ENCODE data around the gene WDR82. TPM values are rescaled to one million over a fixed set of nuclear protein-coding genes. Genes with fewer than 3 reads are reported as not detected.

The WDR82 gene
- polyA plus RNA-seq, 5 donors: 96.6 to 114 (median 106) TPM

- DNase-seq: no peak
Measured at GRCh38 chr3:52208556-52208955, 69.9 kb downstream of the WDR82 start.

- DNase-seq: no peak
Measured at GRCh38 chr3:52205727-52206372, 72.6 kb downstream of the WDR82 start.

Other genes with a start within 250 kb of the WDR82 start
- gene DUSP7, start 222.1 kb downstream of the WDR82 start, polyA plus RNA-seq (ENCODE audit: insufficient read depth in 1 of 5, insufficient read length in 5 of 5, low replicate concordance in 1 of 5): 10 to 100 TPM; 17.4 to 24.2 (median 22.2) TPM
- 10 to 100 TPM in 2 of 5 donors, 1 to 10 TPM in 3; 8.5 to 13.2 (median 9.8) TPM for gene POC1A, start 124.2 kb downstream of the WDR82 start, polyA plus RNA-seq (ENCODE audit: insufficient read depth in 1 of 5, insufficient read length in 5 of 5, low replicate concordance in 1 of 5)
- gene ALAS1, start 80.5 kb downstream of the WDR82 start, polyA plus RNA-seq (ENCODE audit: insufficient read depth in 1 of 5, insufficient read length in 5 of 5, low replicate concordance in 1 of 5): 10 to 100 TPM; 36.0 to 41.9 (median 39.3) TPM
- gene TLR9, start 53.0 kb downstream of the WDR82 start, polyA plus RNA-seq (ENCODE audit: insufficient read depth in 1 of 5, insufficient read length in 5 of 5, low replicate concordance in 1 of 5): under 1 TPM; 0.20 to 0.59 (median 0.31) TPM
- 10 to 100 TPM; 25.5 to 45.0 (median 31.5) TPM for gene TWF2, start 39.5 kb downstream of the WDR82 start, polyA plus RNA-seq (ENCODE audit: insufficient read depth in 1 of 5, insufficient read length in 5 of 5, low replicate concordance in 1 of 5)
- 10 to 100 TPM; 28.7 to 33.6 (median 30.5) TPM for gene PPM1M, start 32.9 kb downstream of the WDR82 start, polyA plus RNA-seq (ENCODE audit: insufficient read depth in 1 of 5, insufficient read length in 5 of 5, low replicate concordance in 1 of 5)
- gene GLYCTK, start 9.2 kb upstream of the WDR82 start, polyA plus RNA-seq (ENCODE audit: insufficient read depth in 1 of 5, insufficient read length in 5 of 5, low replicate concordance in 1 of 5): 10 to 100 TPM in 3 of 5 donors, 1 to 10 TPM in 2; 7.8 to 11.6 (median 10.2) TPM
- 10 to 100 TPM in 3 of 5 donors, 1 to 10 TPM in 2; 7.2 to 12.4 (median 11.1) TPM for gene DNAH1, start 37.7 kb upstream of the WDR82 start, polyA plus RNA-seq (ENCODE audit: insufficient read depth in 1 of 5, insufficient read length in 5 of 5, low replicate concordance in 1 of 5)
- gene BAP1, start 131.4 kb upstream of the WDR82 start, polyA plus RNA-seq (ENCODE audit: insufficient read depth in 1 of 5, insufficient read length in 5 of 5, low replicate concordance in 1 of 5): 10 to 100 TPM; 60.5 to 82.6 (median 76.1) TPM
- gene PHF7, start 132.0 kb upstream of the WDR82 start, polyA plus RNA-seq (ENCODE audit: insufficient read depth in 1 of 5, insufficient read length in 5 of 5, low replicate concordance in 1 of 5): 10 to 100 TPM in 1 of 5 donors, 1 to 10 TPM in 4; 8.1 to 10.6 (median 9.0) TPM
- gene SEMA3G, start 166.5 kb upstream of the WDR82 start, polyA plus RNA-seq (ENCODE audit: insufficient read depth in 1 of 5, insufficient read length in 5 of 5, low replicate concordance in 1 of 5): 1 to 10 TPM; 4.3 to 8.2 (median 7.0) TPM
- gene TNNC1, start 175.4 kb upstream of the WDR82 start, polyA plus RNA-seq (ENCODE audit: insufficient read depth in 1 of 5, insufficient read length in 5 of 5, low replicate concordance in 1 of 5): 10 to 100 TPM; 21.0 to 78.6 (median 31.2) TPM
- gene NISCH, start 177.0 kb upstream of the WDR82 start, polyA plus RNA-seq (ENCODE audit: insufficient read depth in 1 of 5, insufficient read length in 5 of 5, low replicate concordance in 1 of 5): 100 to 1,000 TPM; 116 to 175 (median 146) TPM
- gene STAB1, start 216.7 kb upstream of the WDR82 start, polyA plus RNA-seq (ENCODE audit: insufficient read depth in 1 of 5, insufficient read length in 5 of 5, low replicate concordance in 1 of 5): 10 to 100 TPM; 40.9 to 60.8 (median 43.4) TPM

Data from right lung (tissue), 5 donors.